ENCODE data around the gene GBF1.

GBF1 gene

DNA sequence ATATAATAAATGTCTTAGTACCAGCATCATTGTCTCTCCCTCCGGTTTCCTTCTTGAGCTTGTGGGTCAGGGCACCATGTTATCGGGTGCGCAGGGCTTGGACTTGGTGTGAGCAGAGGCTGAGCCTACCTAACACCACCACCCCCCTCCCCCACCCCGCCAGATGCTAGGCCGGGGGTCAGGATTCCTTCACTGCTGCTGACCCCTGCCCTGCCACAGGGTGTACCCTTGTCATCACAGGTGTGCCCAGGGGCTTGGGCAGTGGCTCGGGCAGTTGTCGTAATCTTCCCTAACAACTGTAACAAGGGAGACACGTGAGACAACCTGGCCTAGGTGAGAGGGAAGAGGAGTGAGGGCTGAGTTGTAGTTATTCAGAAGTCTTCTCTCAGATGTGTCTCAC, 137.5 kb downstream of the GBF1 start:
- peaks cover 31 to 48% of the 10 kb centered on the region in 2 donors for H3K36me3 ChIP-seq (ENCODE audit: control insufficient read depth in 1 of 2, insufficient read depth in 2 of 2, low read length in 2 of 2)
- H3K4me3 ChIP-seq (ENCODE audit: low read depth in 1 of 2, low read length in 2 of 2), result no peak overlapping the region
- H3K27me3 ChIP-seq (ENCODE audit: control insufficient read depth in 1 of 2, insufficient read depth in 2 of 2, low read length in 2 of 2), result no peaks in the 10 kb centered on the region
- H3K9me3 ChIP-seq (ENCODE audit: control insufficient read depth in 1 of 2, low read length in 2 of 2), result no peaks in the 10 kb centered on the region
- H3K9ac ChIP-seq (ENCODE audit: low read depth in 1 of 2, low read length in 2 of 2), result no peak overlapping the region
- no peak overlapping the region for H3K27ac ChIP-seq (ENCODE audit: low read depth, low read length)
- no peaks in the 10 kb centered on the region for H3K4me1 ChIP-seq (ENCODE audit: control insufficient read depth in 1 of 2, insufficient read depth in 2 of 2, low read length in 2 of 2)

- no peaks in the 10 kb centered on the region for H3K27me3 ChIP-seq (ENCODE audit: control insufficient read depth in 1 of 2, insufficient read depth in 2 of 2, low read length in 2 of 2)
- H3K9ac ChIP-seq (ENCODE audit: low read depth in 1 of 2, low read length in 2 of 2), result no peak overlapping the region
- peaks cover 28 to 40% of the 10 kb centered on the region in 2 donors for H3K36me3 ChIP-seq (ENCODE audit: control insufficient read depth in 1 of 2, insufficient read depth in 2 of 2, low read length in 2 of 2)
- no peak overlapping the region for H3K27ac ChIP-seq (ENCODE audit: low read depth, low read length)
- H3K4me1 ChIP-seq (ENCODE audit: control insufficient read depth in 1 of 2, insufficient read depth in 2 of 2, low read length in 2 of 2), result no peaks in the 10 kb centered on the region
- no peaks in the 10 kb centered on the region for H3K9me3 ChIP-seq (ENCODE audit: control insufficient read depth in 1 of 2, low read length in 2 of 2)
- H3K4me3 ChIP-seq (ENCODE audit: low read depth in 1 of 2, low read length in 2 of 2), result no peak overlapping the region
Measured at GRCh38 chr10:102384053-102384452, 138.7 kb downstream of the GBF1 start.

GRCh38 chr10:102384606-102385429, 139.5 kb downstream of the GBF1 start:
- H3K27ac ChIP-seq (ENCODE audit: low read depth, low read length), result no peak overlapping the region
- peaks cover 21 to 32% of the 10 kb centered on the region in 2 donors for H3K36me3 ChIP-seq (ENCODE audit: control insufficient read depth in 1 of 2, insufficient read depth in 2 of 2, low read length in 2 of 2)
- H3K9ac ChIP-seq (ENCODE audit: low read depth in 1 of 2, low read length in 2 of 2), result no peak overlapping the region
- H3K4me3 ChIP-seq (ENCODE audit: low read depth in 1 of 2, low read length in 2 of 2), result no peak overlapping the region
- H3K4me1 ChIP-seq (ENCODE audit: control insufficient read depth in 1 of 2, insufficient read depth in 2 of 2, low read length in 2 of 2), result no peaks in the 10 kb centered on the region
- no peaks in the 10 kb centered on the region for H3K27me3 ChIP-seq (ENCODE audit: control insufficient read depth in 1 of 2, insufficient read depth in 2 of 2, low read length in 2 of 2)
- no peaks in the 10 kb centered on the region for H3K9me3 ChIP-seq (ENCODE audit: control insufficient read depth in 1 of 2, low read length in 2 of 2)

DNA sequence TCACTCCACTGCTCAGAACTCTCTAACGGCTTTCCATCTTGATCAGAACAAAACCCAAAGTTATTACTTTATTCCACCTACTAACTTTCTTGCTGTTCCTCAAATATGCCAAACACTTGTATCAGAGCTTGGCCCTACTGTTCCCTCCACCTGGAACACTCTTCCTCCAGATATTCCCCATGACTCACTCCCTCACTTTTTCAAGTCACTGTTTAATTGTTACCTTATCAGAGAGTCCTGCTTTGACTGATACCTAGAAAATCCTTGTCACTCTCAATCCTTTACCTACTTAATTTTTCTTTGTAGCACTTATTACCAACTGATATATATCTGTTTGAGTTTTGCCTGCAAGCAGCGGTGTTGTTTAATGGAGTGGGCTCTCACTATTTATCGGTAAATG, 144.6 kb downstream of the GBF1 start:
- no peaks in the 10 kb centered on the region for H3K36me3 ChIP-seq (ENCODE audit: control insufficient read depth in 1 of 2, insufficient read depth in 2 of 2, low read length in 2 of 2)
- no peak overlapping the region for H3K9ac ChIP-seq (ENCODE audit: low read depth in 1 of 2, low read length in 2 of 2)
- H3K27me3 ChIP-seq (ENCODE audit: control insufficient read depth in 1 of 2, insufficient read depth in 2 of 2, low read length in 2 of 2), result no peaks in the 10 kb centered on the region
- H3K9me3 ChIP-seq (ENCODE audit: control insufficient read depth in 1 of 2, low read length in 2 of 2), result no peaks in the 10 kb centered on the region
- H3K4me1 ChIP-seq (ENCODE audit: control insufficient read depth in 1 of 2, insufficient read depth in 2 of 2, low read length in 2 of 2), result peaks cover 3 to 8% of the 10 kb centered on the region in 2 donors
- no peak overlapping the region for H3K27ac ChIP-seq (ENCODE audit: low read depth, low read length)
- no peak overlapping the region for H3K4me3 ChIP-seq (ENCODE audit: low read depth in 1 of 2, low read length in 2 of 2)

GRCh38 chr10:102392306-102392705, 147.0 kb downstream of the GBF1 start:
- H3K9ac ChIP-seq (ENCODE audit: low read depth in 1 of 2, low read length in 2 of 2), result no peak overlapping the region
- H3K4me1 ChIP-seq (ENCODE audit: control insufficient read depth in 1 of 2, insufficient read depth in 2 of 2, low read length in 2 of 2), result peaks cover 15 to 23% of the 10 kb centered on the region in 2 donors
- no peak overlapping the region for H3K27ac ChIP-seq (ENCODE audit: low read depth, low read length)
- no peaks in the 10 kb centered on the region for H3K27me3 ChIP-seq (ENCODE audit: control insufficient read depth in 1 of 2, insufficient read depth in 2 of 2, low read length in 2 of 2)
- no peaks in the 10 kb centered on the region for H3K9me3 ChIP-seq (ENCODE audit: control insufficient read depth in 1 of 2, low read length in 2 of 2)
- H3K4me3 ChIP-seq (ENCODE audit: low read depth in 1 of 2, low read length in 2 of 2), result no peak overlapping the region
- H3K36me3 ChIP-seq (ENCODE audit: control insufficient read depth in 1 of 2, insufficient read depth in 2 of 2, low read length in 2 of 2), result peaks cover 0 to 5% of the 10 kb centered on the region in 2 donors

DNA sequence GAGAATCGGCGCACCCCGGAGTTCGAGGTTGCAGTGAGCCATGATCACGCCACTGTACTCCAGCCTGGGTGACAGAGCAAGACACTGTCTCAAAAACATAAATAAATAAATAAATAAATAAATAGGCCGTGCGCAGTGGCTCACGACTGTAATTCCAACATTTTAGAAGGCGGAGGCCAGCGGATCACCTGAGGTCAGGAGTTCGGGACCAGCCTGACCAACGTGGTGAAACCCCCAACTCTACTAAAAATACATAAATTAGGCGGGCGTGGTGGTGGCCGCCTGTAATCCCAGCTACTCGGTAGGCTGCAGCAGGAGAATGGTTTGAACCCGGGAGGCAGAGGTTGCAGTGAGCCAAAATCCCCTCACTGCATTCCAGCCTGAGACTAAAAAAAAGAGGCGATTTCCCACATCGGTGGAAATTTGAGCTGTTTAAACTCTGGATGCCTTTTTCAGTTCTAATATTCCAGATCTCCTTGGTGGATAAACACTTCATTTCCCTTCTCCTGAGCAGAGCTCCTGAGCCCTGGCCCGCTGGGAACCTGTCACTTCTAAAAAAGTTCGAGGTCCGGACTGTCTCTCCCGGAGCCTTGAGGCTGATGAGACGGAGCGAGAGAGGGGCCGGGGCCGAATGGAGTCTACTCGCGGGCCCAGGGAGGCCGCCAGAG, 148.2 kb downstream of the GBF1 start:
- Histone ChIP-seq H3K27ac (ENCODE audit: low read depth, low read length) (peak overlapping the region; percentile 97), H3K9me3 (ENCODE audit: control insufficient read depth in 1 of 2, low read length in 2 of 2) (no peaks in the 10 kb centered on the region), H3K4me3 (ENCODE audit: low read depth in 1 of 2, low read length in 2 of 2) (peak overlapping the region; percentile 99), H3K9ac (ENCODE audit: low read depth in 1 of 2, low read length in 2 of 2) (peak overlapping the region; percentile 87 to 98), H3K36me3 (ENCODE audit: control insufficient read depth in 1 of 2, insufficient read depth in 2 of 2, low read length in 2 of 2) (peaks cover 5 to 12% of the 10 kb centered on the region in 2 donors), H3K27me3 (ENCODE audit: control insufficient read depth in 1 of 2, insufficient read depth in 2 of 2, low read length in 2 of 2) (no peaks in the 10 kb centered on the region), H3K4me1 (ENCODE audit: control insufficient read depth in 1 of 2, insufficient read depth in 2 of 2, low read length in 2 of 2) (peaks cover 15 to 23% of the 10 kb centered on the region in 2 donors)

DNA sequence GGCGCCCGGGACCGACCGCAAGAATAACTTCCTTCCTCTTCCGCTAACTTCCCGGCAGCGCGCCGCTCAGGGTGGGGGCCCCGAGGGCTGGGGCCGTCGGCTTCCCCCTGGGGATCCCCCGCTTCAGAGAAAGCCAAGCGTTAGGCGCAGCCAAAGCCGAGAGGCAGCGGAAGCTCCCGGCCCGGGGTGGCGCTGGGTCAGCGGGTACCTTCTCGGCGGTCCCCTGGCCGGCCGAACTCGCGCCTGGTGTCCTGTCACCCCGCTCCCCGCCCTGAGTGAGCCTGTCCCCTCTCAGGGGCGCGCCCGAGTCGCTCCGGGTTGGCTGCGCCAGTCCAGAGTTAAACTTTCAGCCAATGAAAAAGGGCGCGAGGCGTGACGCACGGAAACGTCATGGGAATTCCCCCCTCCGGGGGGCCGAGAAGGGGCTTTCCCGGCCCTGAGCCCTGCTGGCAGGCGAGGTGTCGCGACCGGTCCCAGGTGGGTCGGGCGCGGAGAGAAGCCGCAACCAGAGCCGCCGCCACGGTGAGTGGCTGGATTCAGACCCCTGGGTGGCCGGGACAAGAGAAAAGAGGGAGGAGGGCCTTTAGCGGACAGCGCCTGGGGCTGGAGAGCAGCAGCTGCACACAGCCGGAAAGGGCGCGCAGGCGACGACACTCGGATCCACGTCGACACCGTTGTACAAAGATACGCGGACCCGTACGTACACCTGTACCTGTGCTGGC, 148.9 kb downstream of the GBF1 start:
- Histone ChIP-seq H3K36me3 (ENCODE audit: control insufficient read depth in 1 of 2, insufficient read depth in 2 of 2, low read length in 2 of 2) (peaks cover 7 to 12% of the 10 kb centered on the region in 2 donors), H3K9me3 (ENCODE audit: control insufficient read depth in 1 of 2, low read length in 2 of 2) (no peaks in the 10 kb centered on the region), H3K4me1 (ENCODE audit: control insufficient read depth in 1 of 2, insufficient read depth in 2 of 2, low read length in 2 of 2) (peaks cover 15 to 23% of the 10 kb centered on the region in 2 donors), H3K27me3 (ENCODE audit: control insufficient read depth in 1 of 2, insufficient read depth in 2 of 2, low read length in 2 of 2) (no peaks in the 10 kb centered on the region), H3K9ac (ENCODE audit: low read depth in 1 of 2, low read length in 2 of 2) (peak overlapping the region; percentile 87 to 98), H3K27ac (ENCODE audit: low read depth, low read length) (peak overlapping the region; percentile 97), H3K4me3 (ENCODE audit: low read depth in 1 of 2, low read length in 2 of 2) (peak overlapping the region; percentile 99)

GRCh38 chr10:102394801-102395399, 149.6 kb downstream of the GBF1 start:
- Histone ChIP-seq H3K36me3 (ENCODE audit: control insufficient read depth in 1 of 2, insufficient read depth in 2 of 2, low read length in 2 of 2) (peaks cover 7 to 12% of the 10 kb centered on the region in 2 donors), H3K4me1 (ENCODE audit: control insufficient read depth in 1 of 2, insufficient read depth in 2 of 2, low read length in 2 of 2) (peaks cover 19 to 29% of the 10 kb centered on the region in 2 donors), H3K4me3 (ENCODE audit: low read depth in 1 of 2, low read length in 2 of 2) (peak overlapping the region; percentile 99), H3K27ac (ENCODE audit: low read depth, low read length) (peak overlapping the region; percentile 97), H3K9ac (ENCODE audit: low read depth in 1 of 2, low read length in 2 of 2) (peak overlapping the region; percentile 87 to 98), H3K27me3 (ENCODE audit: control insufficient read depth in 1 of 2, insufficient read depth in 2 of 2, low read length in 2 of 2) (no peaks in the 10 kb centered on the region), H3K9me3 (ENCODE audit: control insufficient read depth in 1 of 2, low read length in 2 of 2) (no peaks in the 10 kb centered on the region)

GRCh38 chr10:102395400-102396316, 150.3 kb downstream of the GBF1 start, which contains the start of gene NFKB2:
TSS of gene NFKB2 (plus strand) at chr10:102395705. CDS start at chr10:102395960, 255 bp downstream.
- H3K36me3 ChIP-seq (ENCODE audit: control insufficient read depth in 1 of 2, insufficient read depth in 2 of 2, low read length in 2 of 2), result peaks cover 7 to 16% of the 10 kb centered on the region in 2 donors
- H3K27ac ChIP-seq (ENCODE audit: low read depth, low read length), result peak within 1 kb of the TSS; percentile 97
- H3K4me1 ChIP-seq (ENCODE audit: control insufficient read depth in 1 of 2, insufficient read depth in 2 of 2, low read length in 2 of 2), result peaks cover 21 to 33% of the 10 kb centered on the region in 2 donors
- peak within 1 kb of the TSS; percentile 87 to 98 for H3K9ac ChIP-seq (ENCODE audit: low read depth in 1 of 2, low read length in 2 of 2)
- no peaks in the 10 kb centered on the region for H3K27me3 ChIP-seq (ENCODE audit: control insufficient read depth in 1 of 2, insufficient read depth in 2 of 2, low read length in 2 of 2)
- H3K9me3 ChIP-seq (ENCODE audit: control insufficient read depth in 1 of 2, low read length in 2 of 2), result no peaks in the 10 kb centered on the region
- peak within 1 kb of the TSS; percentile 99 for H3K4me3 ChIP-seq (ENCODE audit: low read depth in 1 of 2, low read length in 2 of 2)

Data from duodenal mucosa (tissue), 2 donors.